GM18508 (cell line): Measurements from ENCODE around the gene PPP2R5A.
"Not testable (repeated sequence)": the region's sequence is repeated elsewhere in the genome, so short reads cannot be mapped to it uniquely, and the experiment has no call there.

Experiments
- ATAC-seq: cut with Tn5 transposase; IDR thresholded peaks from one replicate; pipeline ENCODE4 v1.9.1; 2021; ENCODE audit warnings: moderate number of reproducible peaks; ENCODE audit not compliant: insufficient read depth, unreplicated experiment

Gene PPP2R5A

DNA sequence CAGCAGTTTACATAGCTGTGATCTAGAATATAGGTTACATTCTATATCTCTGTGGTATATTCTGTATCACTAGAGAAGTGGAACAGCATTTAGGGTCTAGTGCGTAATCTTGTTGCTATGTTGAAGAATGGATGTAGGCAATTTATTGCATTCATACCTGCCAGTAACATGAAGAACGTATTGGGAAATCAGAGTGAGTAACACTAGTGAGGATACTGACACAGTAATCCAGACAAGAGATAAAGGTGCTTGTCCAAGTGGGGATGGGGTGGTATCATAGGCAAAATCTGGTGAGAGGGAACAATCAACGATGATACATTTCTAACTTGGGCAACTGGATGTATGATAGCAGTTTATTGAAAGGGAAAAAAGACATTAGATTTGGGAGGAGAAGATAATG, 9.8 kb downstream of the PPP2R5A start:
- ATAC-seq = no peak

DNA sequence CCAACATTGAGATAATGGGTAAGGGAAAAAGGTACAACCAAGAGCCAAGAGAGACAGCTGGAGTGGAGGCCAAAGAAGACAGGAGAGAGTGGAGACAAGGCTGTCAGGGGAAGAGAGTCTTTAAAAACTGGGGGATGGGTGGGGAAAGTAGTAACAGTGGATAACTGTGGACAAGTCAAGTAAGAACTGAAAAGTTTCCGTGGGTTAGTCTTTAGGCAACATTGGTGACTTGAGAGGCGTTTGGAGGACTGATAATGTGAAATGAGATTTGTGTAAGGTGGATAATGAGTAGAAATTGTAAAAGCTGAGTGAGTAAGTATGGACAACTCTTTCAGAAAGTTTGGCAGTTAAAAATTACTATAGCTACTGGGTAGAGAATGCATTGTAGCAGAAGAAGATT, 10.4 kb downstream of the PPP2R5A start:
- ATAC-seq = no peak

DNA sequence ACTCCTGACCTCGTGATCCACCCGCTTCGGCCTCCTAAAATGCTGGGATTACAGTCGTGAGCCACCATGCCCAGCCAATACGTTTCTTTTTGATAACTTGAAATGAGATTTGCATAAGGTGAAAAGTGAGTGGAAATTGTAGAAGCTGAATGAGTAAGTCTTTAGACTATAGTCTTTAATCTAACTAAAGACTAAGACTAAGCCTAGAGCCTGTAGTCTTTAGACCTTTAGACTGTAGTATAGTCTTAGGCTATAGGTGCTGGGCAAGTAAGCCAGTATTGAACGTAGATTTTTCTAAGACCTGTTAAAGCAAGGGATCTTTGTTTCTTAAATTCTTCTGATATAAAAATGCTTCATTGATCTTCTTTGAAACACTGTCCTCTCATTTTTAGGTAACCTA, 12.1 kb downstream of the PPP2R5A start:
- no peak for ATAC-seq

DNA sequence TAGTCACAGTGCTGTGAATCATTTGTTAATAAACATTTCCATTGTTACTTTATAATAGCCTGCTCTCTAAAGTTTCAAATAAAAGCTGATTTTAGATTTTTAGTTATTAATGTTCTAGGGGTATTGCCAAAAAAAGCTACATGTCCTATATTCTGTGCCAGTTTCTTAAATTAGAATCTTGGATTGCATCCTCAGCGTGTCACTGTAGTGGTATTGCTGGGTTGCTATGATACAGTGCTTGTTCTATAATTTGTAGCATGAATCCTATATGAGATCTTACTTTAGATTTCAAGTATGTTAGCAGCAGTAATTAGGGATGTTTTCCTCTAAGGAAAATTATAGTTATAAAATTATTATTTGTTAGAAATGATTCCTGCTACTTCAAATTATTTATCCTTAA, 16.4 kb downstream of the PPP2R5A start:
- no peak for ATAC-seq

GRCh38 chr1:212302745-212303383, 17.7 kb downstream of the PPP2R5A start:
- no peak for ATAC-seq

DNA sequence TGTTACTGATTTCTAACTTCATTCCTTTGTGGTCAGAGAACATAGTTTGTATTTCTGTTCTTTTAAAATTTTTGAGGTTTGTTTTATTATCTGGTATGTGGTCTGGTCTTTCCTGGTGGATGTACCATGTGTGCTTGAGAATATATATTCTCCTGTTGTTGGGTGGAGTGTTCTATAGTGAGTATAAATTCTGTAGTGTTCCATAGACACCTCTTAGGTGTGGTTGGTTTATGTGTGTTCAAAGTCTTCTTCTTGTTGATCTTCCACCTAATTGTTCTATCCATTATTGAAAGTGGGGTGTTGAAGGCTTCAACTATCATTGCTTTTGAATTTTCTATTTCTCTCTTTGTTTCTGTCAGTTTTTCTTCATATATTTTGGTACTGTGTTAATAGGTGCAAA, 20.1 kb downstream of the PPP2R5A start:
- ATAC-seq = no peak

DNA sequence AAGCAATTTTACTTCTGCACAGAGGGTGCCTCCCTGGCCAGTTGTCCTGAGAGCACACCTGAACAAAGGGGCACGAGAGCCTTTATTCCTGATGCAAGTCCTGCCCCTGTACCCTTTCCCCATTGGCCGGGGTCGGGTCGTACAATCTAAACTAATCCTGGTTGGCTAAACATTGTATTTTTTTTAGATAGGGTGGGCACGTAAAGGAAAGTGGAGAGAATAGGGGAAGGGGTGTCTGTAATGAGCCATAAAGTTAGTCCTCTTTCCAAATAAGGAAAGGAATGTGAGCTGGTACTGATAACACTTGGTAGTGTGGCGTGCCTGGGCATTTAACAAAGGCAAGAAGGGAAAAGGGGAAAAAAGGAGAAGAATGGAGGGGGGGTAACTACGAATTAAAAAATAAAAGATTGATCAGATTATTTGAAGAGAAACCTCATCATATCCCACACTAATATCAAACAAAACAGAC, 20.8 kb downstream of the PPP2R5A start:
- ATAC-seq = not testable (repeated sequence)

DNA sequence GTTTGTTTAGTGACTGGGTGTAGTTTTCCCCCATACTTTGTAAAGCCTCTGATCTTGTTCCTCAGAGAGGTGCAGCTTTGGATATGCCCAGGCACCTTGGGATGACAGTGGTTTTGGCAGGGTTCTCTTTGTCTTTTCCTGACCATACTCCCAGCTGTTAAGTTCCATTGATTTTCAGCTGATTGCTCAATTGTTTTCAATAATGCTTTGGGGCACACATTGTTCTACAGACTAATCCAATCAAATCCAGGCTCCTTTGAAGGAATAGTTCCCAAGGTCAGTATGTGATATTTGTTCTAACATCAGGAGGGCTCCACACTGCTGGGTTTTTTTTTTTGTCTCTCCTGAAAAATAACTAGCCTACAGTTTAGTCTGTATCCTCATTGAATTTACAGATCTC, 24.8 kb downstream of the PPP2R5A start:
- ATAC-seq = no peak

DNA sequence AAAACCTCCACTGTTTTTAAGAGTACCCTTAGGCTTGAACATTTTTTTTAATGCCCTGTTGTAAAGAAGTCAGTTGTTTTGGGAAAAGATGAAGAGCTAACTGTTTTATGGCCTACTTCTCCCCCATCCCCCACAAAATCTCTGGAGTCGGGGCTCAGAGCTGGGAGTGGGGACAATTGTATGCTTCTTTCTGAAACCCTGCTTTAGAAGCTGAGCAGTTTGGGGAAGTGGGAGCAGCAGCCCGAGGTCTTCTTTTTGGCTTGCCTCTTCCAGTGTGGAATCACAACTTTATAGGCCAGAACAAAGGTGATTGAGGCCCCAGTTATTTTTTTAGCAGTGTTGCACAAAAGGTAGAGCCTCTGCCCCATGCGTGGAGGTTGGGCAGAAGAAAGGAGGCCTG, 25.2 kb downstream of the PPP2R5A start:
- no peak for ATAC-seq

- no peak for ATAC-seq
These were observed 26.8 kb downstream of the PPP2R5A start for GRCh38 chr1:212311836-212312497.

DNA sequence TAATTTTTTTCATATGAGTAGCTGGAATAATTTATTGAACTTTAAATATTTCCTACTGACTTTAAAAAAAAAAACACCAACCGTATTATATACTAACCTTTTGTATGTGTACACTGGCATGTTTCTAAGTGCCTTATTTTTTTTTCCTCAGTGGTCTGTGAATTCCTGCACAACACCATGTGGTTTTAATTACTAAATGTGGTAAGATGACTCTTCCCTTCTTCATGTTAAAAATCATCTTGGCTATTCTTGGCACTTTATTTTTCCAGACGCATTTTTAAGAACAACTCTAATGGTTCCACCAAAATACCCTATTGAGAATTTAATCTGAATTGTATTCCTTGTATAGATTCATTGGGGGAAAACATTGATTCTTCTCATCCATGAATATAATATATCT, 28.4 kb downstream of the PPP2R5A start:
- ATAC-seq = no peak

DNA sequence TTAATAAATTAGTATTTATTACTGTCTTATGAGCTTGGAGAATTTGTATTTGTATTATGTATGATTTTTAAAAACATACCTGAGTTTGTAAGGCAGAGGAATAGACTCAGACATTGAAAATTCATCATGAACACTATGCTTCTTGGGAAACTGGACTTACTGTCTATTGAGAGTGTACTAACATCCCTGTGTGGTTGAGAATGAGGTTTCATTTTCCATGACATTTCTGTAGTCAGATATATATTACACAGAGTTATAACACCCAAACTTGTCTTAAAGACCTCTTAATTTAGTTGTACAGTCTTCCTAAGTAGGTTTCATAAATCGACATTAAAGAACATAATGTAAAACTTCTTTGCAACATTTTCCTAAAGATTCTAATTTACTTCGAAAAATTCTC, 30.0 kb downstream of the PPP2R5A start:
- no peak for ATAC-seq

DNA sequence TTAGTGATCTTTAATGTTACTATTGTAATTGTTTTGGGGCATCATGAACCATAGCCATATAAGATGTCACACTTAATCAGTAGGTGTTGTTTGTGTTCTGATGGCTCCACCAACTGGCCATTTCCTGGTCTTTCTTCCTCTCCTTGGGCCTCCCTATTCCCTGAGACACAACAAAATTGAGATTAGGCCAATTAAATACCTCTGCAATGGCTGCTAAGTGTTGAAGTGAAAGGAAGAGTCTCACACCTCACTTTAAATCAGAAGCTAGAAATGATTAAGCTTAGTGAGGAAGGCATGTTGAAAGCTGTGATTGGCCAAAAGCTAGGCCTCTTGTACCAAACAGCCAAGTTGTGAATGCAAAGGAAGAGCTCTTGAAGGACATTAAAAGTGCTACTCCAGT, 30.7 kb downstream of the PPP2R5A start:
- no peak for ATAC-seq

DNA sequence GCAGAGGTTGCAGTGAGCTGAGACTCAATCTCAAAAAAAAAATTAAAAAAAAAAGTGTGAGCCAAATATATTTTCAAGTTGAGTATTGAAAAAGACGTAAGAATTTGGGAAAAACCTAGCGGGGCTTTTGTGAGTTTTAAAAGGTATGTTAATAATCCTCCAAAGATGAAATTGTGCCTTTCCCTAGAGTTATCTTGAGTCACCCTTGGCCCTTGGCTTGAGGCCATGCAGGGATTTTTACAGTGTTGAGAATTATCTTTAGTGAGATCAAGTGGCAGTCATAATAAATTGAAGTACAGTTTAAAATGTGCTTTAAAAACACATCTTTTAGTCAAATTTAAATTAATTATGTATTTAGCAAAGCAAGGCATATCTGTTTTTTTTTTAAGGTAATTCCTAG, 32.7 kb downstream of the PPP2R5A start:
- no peak for ATAC-seq

- not testable (repeated sequence) for ATAC-seq
These were observed 35.8 kb downstream of the PPP2R5A start for GRCh38 chr1:212321031-212321430.

DNA sequence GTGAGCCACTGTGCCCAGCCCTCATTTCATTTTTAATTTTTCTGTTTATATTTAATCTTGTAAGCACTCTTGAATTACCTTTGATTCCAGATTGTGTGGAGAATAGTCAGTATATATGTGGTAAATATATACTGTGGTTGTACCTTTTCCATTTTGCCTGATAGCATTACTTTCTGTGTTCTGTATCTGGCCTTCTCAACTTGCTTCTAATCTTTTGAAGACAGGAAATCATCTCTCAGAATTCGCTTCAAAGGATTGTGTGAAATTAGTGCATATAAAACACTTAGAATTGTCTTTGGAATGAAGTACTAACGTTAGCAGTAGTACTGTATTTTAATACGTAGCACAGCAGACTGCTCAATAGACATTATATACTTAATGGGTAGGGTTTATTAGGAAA, 37.9 kb downstream of the PPP2R5A start:
- no peak for ATAC-seq

- no peak for ATAC-seq
These were observed 41.3 kb downstream of the PPP2R5A start for GRCh38 chr1:212326541-212326940.

DNA sequence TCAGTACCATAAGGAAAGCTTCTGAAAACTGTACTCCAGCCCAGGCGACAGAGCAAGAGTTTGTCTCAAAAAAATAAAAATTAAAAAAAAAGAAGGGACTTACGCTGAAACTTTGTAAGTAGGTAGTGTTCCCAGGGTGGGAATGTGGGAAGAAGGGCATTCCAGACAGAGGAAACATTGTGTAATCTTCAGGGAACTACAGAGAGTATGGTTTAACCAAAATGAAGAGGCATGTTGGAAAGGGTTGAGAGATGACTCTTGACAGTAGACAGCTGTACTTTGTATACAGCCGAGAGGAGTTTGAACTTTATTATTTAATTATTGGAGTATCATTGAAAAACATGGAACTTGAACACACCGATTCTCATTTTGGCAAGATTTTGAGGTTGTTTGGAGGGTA, 43.0 kb downstream of the PPP2R5A start:
- ATAC-seq = no peak

- no peak for ATAC-seq
These were observed 43.9 kb downstream of the PPP2R5A start for GRCh38 chr1:212329105-212329504.

DNA sequence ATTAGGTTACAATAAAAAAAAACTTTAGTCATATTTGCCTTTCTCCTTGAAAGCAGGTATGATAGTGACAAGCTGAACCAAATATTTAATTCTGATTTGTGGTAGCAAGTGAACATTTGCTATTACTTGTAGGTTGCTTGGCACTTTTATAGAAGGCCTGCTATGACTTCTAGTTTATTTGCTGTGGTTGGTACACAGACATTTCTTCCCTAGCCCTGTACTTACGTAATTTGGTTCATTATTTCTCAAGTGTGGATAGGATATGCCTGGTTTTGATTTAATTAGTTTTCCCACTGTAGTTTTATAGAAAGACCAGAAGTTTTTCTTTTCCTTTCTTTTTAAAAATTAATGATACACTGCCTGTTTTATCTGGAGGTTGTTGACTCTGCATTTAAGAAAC, 55.9 kb downstream of the PPP2R5A start:
- ATAC-seq = no peak

DNA sequence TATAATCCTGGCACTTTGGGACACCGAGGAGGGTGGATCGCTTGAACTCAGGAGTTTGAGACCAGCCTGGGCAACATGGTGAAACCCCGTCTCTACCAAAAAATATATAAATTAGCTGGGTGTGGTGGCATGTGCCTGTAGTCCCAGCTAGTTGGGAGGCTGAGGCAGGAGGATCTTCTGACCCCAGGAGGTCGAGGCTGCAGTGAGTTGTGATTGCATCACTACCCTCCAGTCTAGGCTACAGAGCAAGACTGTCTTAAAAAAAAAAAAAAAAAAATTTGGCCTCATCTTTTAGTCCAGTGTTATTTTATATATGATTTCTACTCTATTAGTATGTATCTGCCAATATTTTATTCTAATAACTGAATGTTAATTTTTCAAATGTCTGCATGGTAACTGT, 59.7 kb downstream of the PPP2R5A start:
- ATAC-seq = no peak

DNA sequence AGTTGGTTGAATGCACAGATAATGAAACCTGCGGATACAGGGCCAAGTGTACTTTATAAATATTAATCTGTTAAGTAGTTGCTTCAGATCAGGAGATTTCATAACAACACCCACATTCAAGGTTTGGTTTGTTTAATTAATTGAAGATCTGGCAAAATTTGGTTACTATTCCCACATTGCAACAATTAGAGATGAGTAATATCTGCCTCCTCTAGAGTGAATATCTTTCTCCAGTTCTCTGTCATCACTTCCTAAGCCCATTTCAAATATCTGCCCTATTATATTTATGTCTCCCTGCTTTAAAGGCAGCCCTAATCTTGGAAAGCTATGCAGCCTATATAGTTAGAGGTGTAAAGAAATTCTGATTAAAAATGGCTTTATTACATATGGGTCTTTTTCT, 61.4 kb downstream of the PPP2R5A start:
- ATAC-seq = no peak
